GM19328 (cell line): ENCODE data around the gene KAT2B.
A peak's percentile ranks its signal among the peaks of the same experiment; 100 is the strongest.

Experiments used
- ATAC-seq: cut with Tn5 transposase; IDR thresholded peaks from one replicate; pipeline ENCODE4 v1.9.1; 2021; ENCODE audit warnings: mild to moderate bottlenecking, moderate library complexity; ENCODE audit not compliant: unreplicated experiment

Gene KAT2B

GRCh38 chr3:20141851-20142250 is 101.6 kb downstream of the KAT2B start:
- ATAC-seq = no peak

- ATAC-seq = no peak
These were observed 102.3 kb downstream of the KAT2B start for GRCh38 chr3:20142517-20142916.

- no peak for ATAC-seq
These were observed 103.3 kb downstream of the KAT2B start for GRCh38 chr3:20143519-20143918.

- no peak for ATAC-seq
These were observed 105.6 kb downstream of the KAT2B start for GRCh38 chr3:20145874-20146273.

GRCh38 chr3:20146301-20146700 is 106.1 kb downstream of the KAT2B start:
- no peak for ATAC-seq

GRCh38 chr3:20147361-20147760 is 107.1 kb downstream of the KAT2B start:
- ATAC-seq = no peak

- ATAC-seq = no peak
These were observed 108.2 kb downstream of the KAT2B start for GRCh38 chr3:20148466-20148865.

GRCh38 chr3:20154078-20154477 is 113.8 kb downstream of the KAT2B start:
- no peak for ATAC-seq

- no peak for ATAC-seq
These were observed 114.7 kb downstream of the KAT2B start for GRCh38 chr3:20154928-20155327.

- no peak for ATAC-seq
These were observed 120.0 kb downstream of the KAT2B start for GRCh38 chr3:20160230-20160629.

- ATAC-seq = no peak
These were observed 121.5 kb downstream of the KAT2B start for GRCh38 chr3:20161714-20162113.

GRCh38 chr3:20173844-20174410 is 133.7 kb downstream of the KAT2B start:
- no peak for ATAC-seq

GRCh38 chr3:20181276-20181675 is 141.0 kb downstream of the KAT2B start:
- no peak for ATAC-seq

GRCh38 chr3:20182206-20182605 is 142.0 kb downstream of the KAT2B start:
- ATAC-seq = no peak

GRCh38 chr3:20185331-20185678 is 145.1 kb downstream of the KAT2B start:
- ATAC-seq = no peak

GRCh38 chr3:20185679-20186599 is 145.7 kb downstream of the KAT2B start, which contains the start of gene SGO1:
Gene SGO1, minus strand, starts transcription at chr3:20186206. Its CDS starts 2,179 bp downstream, at chr3:20184027.
- peak; percentile 96 for ATAC-seq

GRCh38 chr3:20186600-20187004 is 146.4 kb downstream of the KAT2B start:
- no peak for ATAC-seq

GRCh38 chr3:20190991-20191390 is 150.7 kb downstream of the KAT2B start:
- no peak for ATAC-seq

GRCh38 chr3:20194793-20195460 is 154.7 kb downstream of the KAT2B start:
- no peak for ATAC-seq

GRCh38 chr3:20197775-20198174 is 157.5 kb downstream of the KAT2B start:
- ATAC-seq = no peak

GRCh38 chr3:20201143-20201542 is 160.9 kb downstream of the KAT2B start:
- ATAC-seq = no peak
